Fibroblast of pulmonary artery (primary cell): Measurements from ENCODE around the gene ZNF208.
"Not testable (repeated sequence)": the region's sequence is repeated elsewhere in the genome, so short reads cannot be mapped to it uniquely, and the experiment has no call there.

ENCODE experiments used
- DNase-seq: peaks from one replicate; pipeline ENCODE4 v3.0.0-alpha.2; 2010; ENCODE audit warnings: low read depth
- H3K4me3 ChIP-seq: replicated peaks from 2 replicates; pipeline ENCODE4 v1.5.1; 2011; ENCODE audit warnings: low read depth, mild to moderate bottlenecking, control low read depth, low read length, moderate library complexity
- TF ChIP-seq, protein P1 (sequence below): IDR thresholded peaks from 2 replicates; pipeline ENCODE4 v1.5.1; 2011; ENCODE audit warnings: mild to moderate bottlenecking, control low read depth, low read length, inconsistent platforms; ENCODE audit errors: missing control alignments

ZNF208 gene

GRCh38 chr19:22010437-22011143 is at the start of gene ZNF208:
Gene ZNF208, minus strand, starts transcription at chr19:22010943. Its CDS starts 149 bp downstream, at chr19:22010794.
- not testable (repeated sequence) for DNase-seq

GRCh38 chr19:22052644-22053013 is 41.9 kb upstream of the ZNF208 start:
- TF ChIP-seq, protein P1, sequence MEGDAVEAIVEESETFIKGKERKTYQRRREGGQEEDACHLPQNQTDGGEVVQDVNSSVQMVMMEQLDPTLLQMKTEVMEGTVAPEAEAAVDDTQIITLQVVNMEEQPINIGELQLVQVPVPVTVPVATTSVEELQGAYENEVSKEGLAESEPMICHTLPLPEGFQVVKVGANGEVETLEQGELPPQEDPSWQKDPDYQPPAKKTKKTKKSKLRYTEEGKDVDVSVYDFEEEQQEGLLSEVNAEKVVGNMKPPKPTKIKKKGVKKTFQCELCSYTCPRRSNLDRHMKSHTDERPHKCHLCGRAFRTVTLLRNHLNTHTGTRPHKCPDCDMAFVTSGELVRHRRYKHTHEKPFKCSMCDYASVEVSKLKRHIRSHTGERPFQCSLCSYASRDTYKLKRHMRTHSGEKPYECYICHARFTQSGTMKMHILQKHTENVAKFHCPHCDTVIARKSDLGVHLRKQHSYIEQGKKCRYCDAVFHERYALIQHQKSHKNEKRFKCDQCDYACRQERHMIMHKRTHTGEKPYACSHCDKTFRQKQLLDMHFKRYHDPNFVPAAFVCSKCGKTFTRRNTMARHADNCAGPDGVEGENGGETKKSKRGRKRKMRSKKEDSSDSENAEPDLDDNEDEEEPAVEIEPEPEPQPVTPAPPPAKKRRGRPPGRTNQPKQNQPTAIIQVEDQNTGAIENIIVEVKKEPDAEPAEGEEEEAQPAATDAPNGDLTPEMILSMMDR, result no peak
- DNase-seq, result peak; percentile 0
- peak overlapping the region; percentile 62 for H3K4me3 ChIP-seq

More at GRCh38 chr19:22010437-22011143, at the start of gene ZNF208:
- H3K4me3 ChIP-seq, result not testable (repeated sequence)

- H3K4me3 ChIP-seq, DNase-seq: not testable (repeated sequence)
Measured at GRCh38 chr19:22041151-22041550, 30.4 kb upstream of the ZNF208 start.

DNA sequence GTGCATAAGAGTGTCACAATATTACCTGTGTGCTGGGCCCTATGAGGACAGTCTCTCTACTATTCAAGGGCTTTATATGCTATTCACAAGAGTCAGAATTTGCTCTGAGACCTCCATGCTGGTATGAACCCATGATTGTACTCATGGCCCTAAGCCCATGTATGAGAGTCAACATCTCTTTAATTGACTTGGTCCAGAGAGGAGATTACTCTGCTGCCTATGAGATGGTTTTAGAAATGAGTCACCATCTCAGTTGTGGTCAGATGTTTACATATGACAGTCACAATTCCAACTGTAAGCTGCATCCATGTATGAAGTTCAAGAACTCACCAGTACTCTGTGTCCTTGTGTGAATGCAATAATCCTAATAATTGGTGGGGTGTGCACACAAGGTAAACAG is 19.9 kb upstream of the ZNF208 start:
- DNase-seq, result no peak
- TF ChIP-seq, protein P1, result no peak
- H3K4me3 ChIP-seq, result no peak overlapping the region

- no peak for DNase-seq
- H3K4me3 ChIP-seq, result no peak overlapping the region
- TF ChIP-seq, protein P1, result no peak
Measured at GRCh38 chr19:22026687-22027086, 15.9 kb upstream of the ZNF208 start.

- not testable (repeated sequence) for H3K4me3 ChIP-seq, DNase-seq
Measured at GRCh38 chr19:22025539-22025938, 14.8 kb upstream of the ZNF208 start.

- DNase-seq, result no peak
- TF ChIP-seq, protein P1, result no peak
- no peak overlapping the region for H3K4me3 ChIP-seq
Measured at GRCh38 chr19:21970466-21970865, 40.3 kb downstream of the ZNF208 start.

DNA sequence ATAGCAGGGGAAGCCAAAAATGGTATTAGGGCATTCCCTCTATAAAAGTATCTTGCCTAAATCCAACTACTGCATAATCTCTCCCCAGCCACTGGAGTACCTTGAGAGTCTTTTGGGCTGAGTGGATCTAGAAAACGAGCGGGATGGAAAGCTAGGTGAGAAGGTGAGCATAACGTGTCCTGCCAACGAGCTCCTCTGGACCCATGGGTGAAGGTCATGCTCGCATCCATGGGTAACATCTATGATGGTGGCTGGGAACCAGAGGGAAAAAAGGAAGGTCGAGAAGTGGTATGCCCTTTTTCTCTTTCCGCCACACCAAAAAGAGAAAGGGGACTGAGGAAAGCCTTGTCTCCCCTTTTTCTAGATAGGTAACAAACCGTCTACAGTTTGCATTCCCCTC is 63.0 kb downstream of the ZNF208 start:
- DNase-seq, result peak; percentile 4
- TF ChIP-seq, protein P1, result no peak
- H3K4me3 ChIP-seq, result no peak overlapping the region
